Liver (tissue), 9 donors: ENCODE results near the gene ZNF282. TPM values are rescaled to one million over a fixed set of nuclear protein-coding genes. Genes with fewer than 3 reads are reported as not detected.
A peak's percentile ranks its signal among the peaks of the same experiment; 100 is the strongest.

Experiments
- DNase-seq: peaks from one replicate; pipeline ENCODE4 v3.0.0-alpha.2; 2017; ENCODE audit warnings: low spot score
- H3K27ac ChIP-seq, 2 donors: one replicate each; pipeline ENCODE4 v1.7.0; 2013; ENCODE audit warnings: inconsistent platforms in 2 of 2, low read length in 2 of 2, control low read depth in 1 of 2, low read depth in 1 of 2, mild to moderate bottlenecking in 1 of 2
- H3K27me3 ChIP-seq, 4 donors: one replicate each; pipeline versions ENCODE4 v1.6.1 to v1.7.0; 2013; ENCODE audit warnings: low read length in 3 of 4, inconsistent platforms in 1 of 4, mild to moderate bottlenecking in 1 of 4, moderate library complexity in 1 of 4; ENCODE audit not compliant: control insufficient read depth in 4 of 4, insufficient read depth in 4 of 4
- H3K36me3 ChIP-seq, 4 donors: one replicate each; pipeline versions ENCODE4 v1.6.1 to v1.7.0; 2013; ENCODE audit warnings: low read length in 3 of 4, mild to moderate bottlenecking in 3 of 4, low read depth in 1 of 4, moderate library complexity in 1 of 4; ENCODE audit not compliant: control insufficient read depth in 4 of 4, insufficient read depth in 3 of 4
- H3K4me1 ChIP-seq, 4 donors: one replicate each; pipeline versions ENCODE4 v1.6.1 to v1.7.0; 2013; ENCODE audit warnings: low read length in 3 of 4, mild to moderate bottlenecking in 3 of 4, moderate library complexity in 1 of 4; ENCODE audit not compliant: control insufficient read depth in 4 of 4, insufficient read depth in 4 of 4
- H3K4me3 ChIP-seq, 3 donors: one replicate each; pipeline versions ENCODE4 v1.6.1 to v1.7.0; 2013; ENCODE audit warnings: low read length in 3 of 3, control low read depth in 1 of 3, low read depth in 1 of 3, mild to moderate bottlenecking in 1 of 3
- H3K9ac ChIP-seq, 2 donors: one replicate each; pipeline ENCODE4 v1.7.0; 2013; ENCODE audit warnings: low read length in 2 of 2, mild to moderate bottlenecking in 2 of 2, moderate library complexity in 2 of 2, control low read depth in 1 of 2, low read depth in 1 of 2
- H3K9me3 ChIP-seq, 4 donors: one replicate each; pipeline versions ENCODE4 v1.6.1 to v1.7.0; 2013; ENCODE audit warnings: low read length in 3 of 4; ENCODE audit not compliant: control insufficient read depth in 4 of 4
- EGR1 ChIP-seq, 2 donors: IDR thresholded peaks; 2 replicates each; pipeline ENCODE4 v1.6.1; 2016 to 2018; ENCODE audit warnings: antibody characterized with exemption in 2 of 2, low read depth in 2 of 2
- FOXA1 ChIP-seq: IDR thresholded peaks from 2 replicates; pipeline ENCODE4 v1.6.1; 2016; ENCODE audit warnings: antibody characterized with exemption
- FOXA2 ChIP-seq: IDR thresholded peaks from 2 replicates; pipeline ENCODE4 v1.6.1; 2016; ENCODE audit warnings: antibody characterized with exemption
- HNF4G ChIP-seq: IDR thresholded peaks from 2 replicates; pipeline ENCODE4 v1.6.1; 2016; ENCODE audit warnings: antibody characterized with exemption
- JUND ChIP-seq, 2 donors: IDR thresholded peaks; 2 replicates each; pipeline ENCODE4 v1.6.1; 2016; ENCODE audit warnings: antibody characterized with exemption in 2 of 2
- MAX ChIP-seq: IDR thresholded peaks from 2 replicates; pipeline ENCODE4 v1.6.1; 2016; ENCODE audit warnings: antibody characterized with exemption
- REST ChIP-seq: IDR thresholded peaks from 2 replicates; pipeline ENCODE4 v1.6.1; 2016; ENCODE audit warnings: antibody characterized with exemption, mild to moderate bottlenecking
- TAF1 ChIP-seq: conservative IDR thresholded peaks from 2 replicates; pipeline ENCODE4 v1.6.1; 2016; ENCODE audit warnings: antibody characterized with exemption, mild to moderate bottlenecking
- ZBTB33 ChIP-seq: IDR thresholded peaks from 2 replicates; pipeline ENCODE4 v1.6.1; 2016; ENCODE audit warnings: antibody characterized with exemption
- WGBS: extraction: QIAGEN DNeasy Blood & Tissue Kit; methylation state at CpG from one replicate; pipeline ENCODE4 v1.1.7; 2013; 5-methylcytosine and 5-hydroxymethylcytosine counted together
- polyA plus RNA-seq, 2 donors: library from polyadenylated mRNA; stranded (reverse) in 1 of 2; unstranded in 1 of 2; fragments of 200-250 nt in 1 of 2; fragments of >200 nt in 1 of 2; fragmentation: Nextera tagmentation in 1 of 2; extraction: Ambion mirVana in 1 of 2; gene quantifications; one replicate each; pipeline versions ENCODE4 v1.2.1 to v1.2.3, GENCODE V29; 2013 to 2015
- total RNA-seq, 2 donors: library from RNA; depleted of rRNA; stranded (reverse); fragments of >200 nt; gene quantifications; one replicate each; pipeline ENCODE4 v1.2.3, GENCODE V29; 2014
- donor health status: healthy.
- donor health status: healthy.
- donor health status: healthy.
- donor health status: healthy.
- donor health status: healthy.

ZNF282 gene
- total and polyA plus RNA-seq, 4 donors = 2.0 to 78.6 (median 13.1) TPM

- Histone ChIP-seq H3K27me3 (no peaks in the 10 kb centered on the region), H3K4me3 (peak overlapping the region; percentile 32 to 71 (median 66)), H3K4me1 (peaks cover 7 to 20% (median 17%) of the 10 kb centered on the region in 4 donors), H3K9ac (peak overlapping the region in 1 of 2 donors; percentile 62), H3K27ac (peak overlapping the region in 1 of 2 donors; percentile 88), H3K9me3 (no peaks in the 10 kb centered on the region), H3K36me3 (peaks cover 7 to 15% (median 12%) of the 10 kb centered on the region in 4 donors)
- TF ChIP-seq ZBTB33 = no peak
- no peak for TF ChIP-seq EGR1 (IDR thresholded peaks at IDR 0.05; ENCODE audit: low read depth in 2 of 2)
- no peak for TF ChIP-seq JUND (IDR thresholded peaks at IDR 0.05)
- 87% methylated on average over 4 of the region's 4 CpGs for WGBS
- DNase-seq = no peak
Measured at GRCh38 chr7:149194799-149195179, 557 bp upstream of the ZNF282 start.

- 1% methylated on average over 17 of the region's 17 CpGs for WGBS
- no peak for DNase-seq
- H3K27me3 ChIP-seq = no peaks in the 10 kb centered on the region
Measured at GRCh38 chr7:149196151-149196704, 882 bp downstream of the ZNF282 start.

More at GRCh38 chr7:149196151-149196704, 882 bp downstream of the ZNF282 start:
- Histone ChIP-seq H3K4me3 (peak overlapping the region; percentile 66 to 71 (median 68)), H3K4me1 (peaks cover 7 to 20% (median 17%) of the 10 kb centered on the region in 4 donors), H3K9ac (peak overlapping the region; percentile 49 to 94), H3K27ac (peak overlapping the region; percentile 6 to 51), H3K36me3 (peaks cover 16 to 28% (median 24%) of the 10 kb centered on the region in 4 donors), H3K9me3 (no peaks in the 10 kb centered on the region)
- no peak for TF ChIP-seq TAF1
- no peak for TF ChIP-seq FOXA1
- TF ChIP-seq MAX = no peak
- TF ChIP-seq HNF4G = no peak
- no peak for TF ChIP-seq ZBTB33
- TF ChIP-seq REST = no peak
- TF ChIP-seq FOXA2 = no peak
